ENCODE measurements around the gene TTC28.

TTC28 gene

DNA sequence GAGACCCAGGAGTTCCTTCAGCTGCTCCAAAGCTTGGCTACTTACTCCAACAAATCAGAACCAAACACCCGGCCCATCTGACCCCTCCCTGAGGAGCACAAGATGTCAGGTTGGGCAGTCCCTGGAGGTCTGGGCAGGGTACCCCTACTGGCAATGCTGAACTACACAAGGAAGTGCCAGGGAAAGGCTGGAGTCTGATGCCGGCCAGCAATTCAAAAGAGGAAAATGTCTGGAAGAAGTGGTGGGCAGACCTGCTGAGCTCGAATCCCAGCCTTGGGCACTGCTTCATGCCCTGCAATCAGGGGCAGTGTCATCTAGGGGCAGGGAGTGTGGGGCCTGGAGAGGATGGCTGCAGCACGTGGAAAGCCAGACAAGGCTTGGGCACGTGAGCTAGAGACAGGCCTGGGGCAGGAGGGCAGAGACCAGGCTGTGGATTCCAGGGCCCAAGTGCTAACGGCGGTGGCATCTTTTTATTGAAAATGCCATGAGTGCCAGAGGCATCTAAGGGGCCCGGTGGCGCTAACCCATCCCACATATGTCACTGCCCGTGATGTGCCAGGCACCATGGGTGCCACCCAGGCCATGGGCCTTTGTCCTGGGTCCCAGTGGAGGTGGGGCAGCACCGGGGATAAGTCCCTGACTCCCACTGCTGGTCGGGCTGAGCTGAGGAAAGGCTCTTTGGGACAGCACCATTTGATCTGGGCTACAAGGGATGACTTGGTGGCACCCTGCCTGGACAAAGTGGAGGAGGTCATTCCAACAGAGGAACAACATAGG lies 662.7 kb downstream of the TTC28 start:
- in situ Hi-C loops (cut with MboI; ENCODE audit: low sequenced_read_pairs): no loop called here

DNA sequence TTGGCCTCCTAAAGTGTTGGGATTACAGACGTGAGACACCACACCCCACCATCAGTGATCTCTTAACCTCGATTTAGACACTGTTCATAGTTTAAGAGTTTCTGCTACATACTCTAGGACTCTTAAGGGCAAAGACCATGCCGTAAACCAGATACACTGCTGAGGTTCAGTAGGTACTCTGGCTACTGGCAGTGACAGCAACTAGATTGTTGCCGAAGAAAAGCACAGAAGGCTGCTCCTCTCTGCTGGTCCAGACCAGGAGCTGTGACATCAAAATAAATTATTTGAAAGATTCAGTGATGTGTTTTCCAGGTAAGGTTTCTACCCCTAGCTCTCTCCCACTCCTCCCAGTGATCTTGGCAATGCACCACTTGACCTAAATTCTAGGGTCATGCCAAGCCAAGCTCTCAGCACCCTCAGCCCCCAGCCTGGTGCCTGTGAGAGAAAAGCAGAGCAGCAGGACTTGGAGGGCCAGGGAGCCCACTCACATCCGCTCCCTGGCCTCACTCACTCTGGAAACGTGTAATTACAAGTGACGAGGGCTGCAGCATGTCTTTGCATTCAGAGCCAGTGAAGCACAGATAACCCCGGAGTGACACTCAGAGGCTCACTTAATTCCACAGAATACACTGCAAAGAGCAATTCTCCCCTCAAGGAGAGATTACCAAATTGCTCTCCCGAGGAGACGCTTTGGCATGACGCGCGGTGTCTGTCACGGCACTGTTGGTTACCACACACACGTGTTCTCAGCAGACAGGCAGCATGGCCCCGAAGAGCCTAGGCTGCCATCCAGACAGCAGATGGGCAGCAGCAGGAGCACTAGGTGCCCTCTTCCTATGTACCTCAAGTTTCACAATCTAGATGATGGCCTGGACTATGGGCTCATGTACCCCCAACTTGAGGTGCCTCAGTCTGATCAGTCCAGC lies 663.7 kb downstream of the TTC28 start:
- in situ Hi-C loops (cut with MboI; ENCODE audit: low sequenced_read_pairs): no loop called here

DNA sequence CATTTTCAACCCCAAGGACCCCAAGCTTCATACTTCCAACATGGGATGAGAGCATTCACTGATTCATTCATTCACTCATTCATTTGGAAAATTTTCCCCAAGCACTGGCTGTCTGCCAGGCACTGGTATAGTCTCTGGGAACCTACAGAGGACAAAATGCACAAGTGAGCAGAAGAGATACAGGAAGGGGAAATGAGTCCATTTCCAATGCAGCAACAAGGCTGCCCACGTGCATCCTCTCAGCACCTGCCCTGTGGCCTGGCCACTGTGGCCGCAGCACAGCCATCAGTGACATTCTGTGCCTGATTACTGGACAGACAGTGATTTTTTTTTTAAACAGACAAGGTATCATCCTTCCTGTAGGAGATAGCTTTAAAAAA lies 664.6 kb downstream of the TTC28 start:
- in situ Hi-C loops (cut with MboI; ENCODE audit: low sequenced_read_pairs): no loop called here

DNA sequence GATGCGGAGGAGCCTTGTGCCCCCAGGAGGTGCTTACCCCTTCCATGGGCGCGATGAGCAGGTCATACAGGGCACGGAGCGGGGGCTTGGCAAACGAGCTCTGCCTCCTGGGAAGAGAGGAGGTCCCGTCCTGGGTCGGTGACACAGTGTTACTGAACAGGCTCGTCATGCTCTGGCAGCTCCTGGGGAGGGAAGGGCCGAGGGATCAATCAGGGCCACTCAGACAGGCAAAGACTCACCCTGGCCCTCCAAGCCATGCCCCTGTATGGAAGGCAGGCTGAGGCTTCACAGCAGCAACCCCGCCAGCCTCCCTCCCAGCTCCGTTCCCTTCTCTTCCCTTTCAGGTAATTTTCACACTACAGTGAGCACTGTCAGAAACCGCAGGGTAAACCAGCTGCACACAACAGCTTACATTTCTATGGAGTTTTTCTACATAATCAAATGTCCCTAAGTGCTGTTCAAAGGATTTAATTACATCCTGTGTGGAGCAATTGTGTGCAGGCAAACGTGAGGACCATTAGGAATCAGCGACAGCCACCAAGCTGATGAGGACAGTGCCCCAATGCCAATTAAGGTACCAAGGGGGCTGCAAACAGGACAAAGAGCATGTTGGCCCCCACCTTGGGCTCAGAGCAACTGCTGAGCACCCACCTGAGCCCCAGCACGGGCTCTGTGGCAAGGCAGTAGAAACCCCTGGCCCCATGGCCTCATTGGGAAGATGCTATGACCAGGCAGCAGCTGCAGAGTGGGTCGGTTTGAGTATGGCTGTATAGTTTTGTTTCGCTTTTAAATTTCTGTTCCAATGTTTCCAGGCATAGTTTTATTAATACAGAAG lies 665.2 kb downstream of the TTC28 start:
- in situ Hi-C loops (cut with MboI; ENCODE audit: low sequenced_read_pairs): no loop called here

DNA sequence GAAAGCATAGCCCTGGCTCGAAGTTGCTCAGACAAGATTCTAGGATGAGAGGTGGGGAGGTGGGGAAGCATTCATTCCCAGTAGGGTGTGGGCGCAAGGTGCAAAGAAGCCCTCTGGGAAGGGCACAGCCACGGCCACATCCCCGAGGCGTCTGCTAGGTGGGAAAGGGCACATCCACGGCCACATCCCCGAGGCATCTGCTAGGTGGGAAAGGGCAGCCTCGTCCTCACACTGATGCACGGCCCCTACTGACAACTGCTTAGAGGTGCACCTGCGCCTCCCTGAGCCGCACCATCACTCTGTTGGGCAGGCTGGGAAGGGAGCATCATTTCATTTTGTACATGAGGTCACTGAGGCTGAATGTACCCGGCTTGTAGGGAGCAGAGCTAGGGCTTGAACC lies 666.0 kb downstream of the TTC28 start:
- in situ Hi-C loops (cut with MboI; ENCODE audit: low sequenced_read_pairs): no loop called here

DNA sequence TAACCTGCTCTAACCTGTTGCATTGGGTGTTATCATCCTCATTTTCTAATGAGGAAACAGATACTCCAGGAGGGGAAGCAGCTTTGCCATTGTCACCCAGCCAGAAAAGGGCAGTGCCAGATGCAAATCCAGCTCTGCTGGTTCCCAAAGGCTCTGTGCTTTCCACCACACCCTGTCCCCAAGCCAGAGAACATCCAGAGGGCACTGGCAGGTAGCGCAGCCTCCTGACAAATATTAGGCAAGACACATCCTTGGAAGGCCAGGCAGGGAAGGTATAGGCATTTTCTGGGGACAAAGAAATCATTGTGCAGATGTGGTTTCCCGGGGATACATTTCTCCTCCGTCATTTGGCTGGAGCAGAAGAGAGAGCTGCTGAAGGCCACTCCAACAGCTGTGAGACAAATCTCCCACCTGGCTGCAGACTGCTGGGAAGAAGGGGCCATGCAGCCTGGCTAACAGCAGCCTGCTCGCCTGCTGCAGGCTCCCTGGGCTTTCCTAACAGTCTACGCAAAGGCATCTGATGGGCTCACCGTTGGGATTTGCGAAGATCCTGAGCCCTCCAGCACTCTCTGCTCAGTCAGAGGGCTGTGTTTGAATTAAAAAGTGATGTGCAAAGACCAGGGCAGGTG lies 666.7 kb downstream of the TTC28 start:
- in situ Hi-C loops (cut with MboI; ENCODE audit: low sequenced_read_pairs): no loop called here

DNA sequence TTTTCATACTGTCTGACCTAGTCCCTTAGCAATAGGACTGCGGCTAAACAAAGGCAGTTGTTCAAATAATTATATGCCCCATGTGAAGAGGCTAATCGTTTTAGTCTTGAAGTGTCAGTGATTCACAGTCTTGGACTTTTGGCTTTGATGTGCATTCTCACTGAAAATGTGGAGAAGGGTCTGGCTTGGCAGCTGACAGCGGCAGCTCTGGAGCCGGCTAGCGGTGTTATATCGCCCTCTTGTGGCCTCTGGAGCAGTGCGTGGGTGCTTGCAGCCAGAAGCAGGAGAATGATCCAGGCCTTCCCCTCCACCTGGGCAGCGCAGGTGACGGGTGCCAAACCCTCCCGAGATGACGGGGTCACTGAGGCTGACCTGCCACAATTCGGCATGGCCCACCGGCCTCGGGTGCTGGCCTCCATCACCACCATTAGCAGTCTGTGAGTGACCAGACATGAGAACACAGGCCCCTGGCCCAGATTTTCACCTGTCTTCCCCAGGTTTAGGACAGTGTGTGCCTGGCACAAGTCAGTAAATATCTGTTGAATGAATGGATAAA lies 670.3 kb downstream of the TTC28 start:
- in situ Hi-C loops (cut with MboI; ENCODE audit: low sequenced_read_pairs): no loop called here

DNA sequence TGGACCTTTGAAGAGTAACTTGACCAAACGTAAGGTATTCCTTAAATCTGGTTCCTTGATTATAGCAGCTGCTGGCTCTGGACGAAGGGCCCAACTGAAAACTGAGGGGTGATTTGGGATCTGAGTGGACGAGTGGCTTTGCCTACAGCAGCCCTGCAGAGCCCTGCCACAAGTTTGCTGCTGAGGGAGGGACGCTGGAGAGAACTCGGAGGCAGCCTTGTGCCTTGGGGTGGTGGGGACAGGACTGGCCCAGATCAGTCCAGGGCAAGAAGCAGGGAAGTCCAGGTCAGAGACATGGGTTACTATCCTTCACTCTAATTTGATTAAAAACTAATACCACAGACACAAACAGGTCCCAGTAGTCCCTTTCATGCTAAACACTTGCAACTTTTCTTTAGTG lies 671.0 kb downstream of the TTC28 start:
- in situ Hi-C loops (cut with MboI; ENCODE audit: low sequenced_read_pairs): no loop called here

DNA sequence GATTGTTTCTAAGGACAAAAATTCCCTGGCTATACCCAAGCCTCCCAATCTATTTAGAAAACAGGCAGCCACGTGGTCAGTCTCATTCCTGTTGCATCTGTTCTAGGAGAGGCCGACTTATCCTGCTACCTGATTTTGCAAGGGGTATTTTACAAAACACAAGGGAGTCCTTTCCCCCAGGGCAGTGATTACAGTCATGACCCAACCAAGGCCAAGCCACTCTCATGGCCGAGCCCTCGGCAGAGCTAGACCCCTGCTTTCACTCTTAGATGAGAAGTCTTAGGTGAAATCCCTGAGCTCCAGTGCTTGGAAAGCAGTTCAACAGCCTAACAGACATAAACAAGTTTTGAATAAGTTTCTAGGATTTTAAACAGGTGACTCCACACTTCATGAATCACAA lies 671.6 kb downstream of the TTC28 start:
- in situ Hi-C loops (cut with MboI; ENCODE audit: low sequenced_read_pairs): no loop called here

DNA sequence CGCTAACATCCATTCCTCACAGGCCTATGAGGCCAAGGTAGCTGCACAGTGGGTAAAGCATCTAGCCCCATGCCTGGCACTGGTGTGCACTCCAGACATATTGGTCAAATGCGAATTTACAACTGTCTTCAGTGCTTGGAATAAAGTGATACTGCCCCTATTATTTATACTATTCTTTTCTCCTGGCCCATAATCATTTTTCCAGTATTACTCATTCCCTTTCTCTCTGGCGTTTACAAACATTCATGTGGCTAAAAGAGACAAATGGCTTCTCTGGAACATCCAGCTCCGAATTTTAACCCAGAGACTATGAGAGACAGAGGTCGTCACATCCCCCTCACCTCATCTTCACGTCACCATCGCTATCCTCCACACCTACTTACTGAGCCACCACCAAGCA lies 673.4 kb downstream of the TTC28 start:
- in situ Hi-C loops (cut with MboI; ENCODE audit: low sequenced_read_pairs): no loop called here

DNA sequence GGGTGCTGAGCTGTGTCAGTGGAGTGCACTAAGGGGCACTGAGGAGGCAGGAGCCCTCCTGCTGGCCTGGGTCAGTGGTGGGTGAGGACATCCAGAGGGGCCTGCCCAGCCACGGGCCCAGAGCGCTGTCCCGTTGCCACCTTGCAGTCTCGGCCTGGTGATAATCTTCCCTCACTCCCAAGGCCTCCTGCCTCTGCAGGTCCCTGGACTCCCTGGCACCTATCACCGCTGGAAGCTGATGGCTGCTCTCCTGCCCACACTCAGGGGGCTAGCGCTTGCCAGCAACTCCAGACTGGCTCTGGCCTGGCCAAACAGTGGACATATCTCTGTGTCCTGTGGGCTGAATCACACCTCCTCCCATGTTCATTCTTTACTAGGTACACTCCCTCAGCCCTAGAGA lies 674.1 kb downstream of the TTC28 start:
- in situ Hi-C loops (cut with MboI; ENCODE audit: low sequenced_read_pairs): no loop called here

DNA sequence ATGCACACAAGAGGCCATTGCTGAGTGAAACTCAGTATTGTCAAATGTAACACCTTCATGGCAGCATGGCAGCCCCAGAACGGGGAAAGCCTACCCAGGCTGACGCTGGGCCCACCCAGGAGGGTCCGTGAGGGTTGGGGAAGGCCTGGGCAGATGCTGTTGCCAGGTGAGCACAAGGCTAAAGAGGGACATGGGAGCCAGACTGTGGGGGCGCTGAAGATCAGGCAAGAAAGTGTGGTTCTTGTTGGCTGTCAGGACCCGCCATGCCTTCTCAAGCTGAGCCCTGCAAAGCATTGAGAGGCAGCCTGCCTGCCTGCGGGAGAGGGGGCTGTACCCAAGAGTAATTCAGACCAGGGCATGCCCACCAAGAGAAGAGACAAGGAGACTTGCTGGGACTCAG lies 675.6 kb downstream of the TTC28 start:
- in situ Hi-C loops (cut with MboI; ENCODE audit: low sequenced_read_pairs): no loop called here

DNA sequence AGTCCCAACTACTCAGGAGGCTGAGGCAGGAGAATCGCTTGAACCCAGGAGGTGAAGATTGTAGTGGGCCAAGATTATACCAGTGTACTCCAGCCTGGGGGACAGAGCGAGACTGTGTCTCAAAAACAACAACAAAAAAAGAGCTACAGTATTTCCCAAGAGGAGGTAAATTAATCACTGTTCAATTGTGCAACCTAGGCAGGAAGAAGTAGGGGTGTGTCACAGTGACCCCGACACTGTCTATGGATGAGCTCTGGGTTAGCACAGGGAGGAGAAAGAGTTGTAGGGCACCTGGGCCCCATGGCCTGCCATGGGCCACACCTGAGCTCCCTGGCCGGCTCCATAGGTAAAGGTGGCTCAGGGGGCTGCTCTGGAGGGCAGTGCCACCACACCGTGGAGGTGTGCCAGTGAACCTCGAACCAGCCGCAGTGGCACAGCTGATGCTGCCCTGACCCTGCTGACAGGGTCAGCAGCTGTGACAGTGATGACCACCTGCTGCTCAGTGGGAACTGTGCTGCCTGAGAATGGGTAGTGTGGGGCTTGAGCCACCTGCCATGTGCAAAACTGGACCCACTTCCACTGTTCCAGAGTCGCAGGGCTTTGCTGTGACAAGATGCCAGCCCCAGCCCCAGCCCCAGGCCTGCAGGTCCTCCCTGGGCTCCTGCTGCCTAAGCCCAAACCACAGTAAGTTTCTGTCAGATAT lies 676.6 kb downstream of the TTC28 start:
- in situ Hi-C loops (cut with MboI; ENCODE audit: low sequenced_read_pairs): no loop called here

DNA sequence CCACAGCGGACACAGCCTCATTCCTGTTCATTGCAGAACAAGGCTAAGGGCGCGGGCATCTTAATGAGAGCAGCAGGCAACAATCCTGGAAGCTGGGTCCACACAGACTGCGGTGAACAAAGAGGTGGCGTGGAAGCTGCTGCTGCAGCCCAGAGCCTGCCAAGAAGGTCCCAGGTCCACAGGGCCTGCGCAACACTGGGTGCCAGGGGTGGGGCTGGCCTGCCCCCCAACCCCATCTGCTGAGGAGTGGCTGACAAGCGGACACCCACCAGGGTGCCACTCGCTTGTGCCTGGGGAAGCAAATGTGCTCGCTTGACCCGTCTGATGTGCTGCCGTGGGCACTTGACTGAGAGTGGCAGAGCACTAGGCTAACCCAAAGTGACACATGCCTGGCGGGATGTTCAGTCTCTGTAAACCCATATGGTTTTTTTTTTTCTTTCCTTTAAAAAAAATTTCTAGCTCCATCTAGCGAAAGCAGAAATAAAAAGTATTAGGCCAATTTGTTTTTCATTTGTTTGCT lies 677.4 kb downstream of the TTC28 start:
- in situ Hi-C loops (cut with MboI; ENCODE audit: low sequenced_read_pairs): no loop called here

DNA sequence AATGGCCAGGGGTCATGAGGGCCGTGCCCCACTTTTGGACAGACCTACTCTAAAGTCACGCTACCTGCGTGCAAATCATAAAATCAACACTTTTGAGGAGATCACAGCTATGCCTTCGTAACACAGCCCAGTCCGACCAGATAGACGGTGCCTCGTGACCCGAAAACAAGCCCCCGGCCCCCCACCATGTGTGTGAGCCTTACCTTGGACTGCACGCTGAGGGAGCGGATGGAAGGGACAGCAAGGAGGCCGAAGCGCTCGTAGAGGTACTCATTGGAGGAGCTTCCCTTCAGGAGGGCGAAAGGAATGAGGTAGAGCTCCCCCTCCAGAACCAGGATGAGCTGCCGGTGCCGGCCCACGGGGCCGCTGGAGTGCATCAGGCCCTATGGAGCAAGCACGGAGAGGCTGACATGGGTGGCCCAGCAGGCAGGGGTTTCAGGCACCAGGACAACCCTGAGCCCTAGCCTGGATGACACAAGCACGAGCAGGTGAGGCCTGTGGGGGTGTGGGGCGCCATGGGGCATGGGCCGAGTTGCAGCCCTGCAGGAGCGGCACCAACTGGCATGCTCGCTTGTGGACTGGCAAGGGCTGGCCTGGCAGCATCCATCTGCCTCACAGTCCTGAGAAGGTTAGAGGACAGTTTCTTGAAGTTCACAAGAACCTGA lies 678.3 kb downstream of the TTC28 start:
- in situ Hi-C loops (cut with MboI; ENCODE audit: low sequenced_read_pairs): no loop called here

DNA sequence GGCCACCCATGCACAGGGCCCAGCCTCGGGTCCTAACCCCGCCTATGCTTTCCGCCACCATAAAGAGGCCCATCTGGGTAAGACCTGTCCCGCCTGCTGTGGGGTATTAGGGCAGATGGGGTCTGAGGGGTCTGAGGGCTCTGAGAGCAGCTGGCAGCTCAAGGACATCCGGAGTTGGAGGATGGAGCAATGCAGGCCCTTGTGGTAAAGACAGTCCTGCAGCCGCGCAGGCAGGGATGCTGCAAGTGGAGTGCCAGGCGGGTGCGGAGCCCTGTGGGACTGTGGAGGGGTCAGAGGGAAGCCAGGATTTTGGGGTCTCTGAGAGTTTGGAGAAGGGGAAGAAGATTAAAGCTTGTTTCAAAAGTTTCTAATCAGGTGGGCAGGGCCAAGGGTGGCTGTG lies 679.3 kb downstream of the TTC28 start:
- in situ Hi-C loops (cut with MboI; ENCODE audit: low sequenced_read_pairs): no loop called here

DNA sequence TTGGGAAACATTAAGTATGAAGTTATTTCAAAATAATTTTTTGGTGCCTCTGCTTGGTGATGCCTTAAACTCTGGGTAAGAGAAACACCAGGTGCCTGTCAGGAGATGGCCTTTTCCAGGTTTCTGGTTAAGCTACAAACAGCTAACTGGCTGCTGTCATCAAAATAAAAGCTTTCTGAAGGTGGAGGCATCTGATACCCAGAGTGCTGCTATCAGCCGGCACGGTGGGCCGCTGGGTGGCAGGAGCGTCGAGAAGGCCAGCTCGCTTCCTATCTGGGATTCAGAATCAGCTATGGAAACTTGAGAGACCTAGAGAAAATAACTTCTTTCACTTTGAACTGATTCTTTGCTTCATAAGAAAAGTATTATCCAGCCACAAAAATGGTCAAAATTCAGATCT lies 679.8 kb downstream of the TTC28 start:
- in situ Hi-C loops (cut with MboI; ENCODE audit: low sequenced_read_pairs): no loop called here

DNA sequence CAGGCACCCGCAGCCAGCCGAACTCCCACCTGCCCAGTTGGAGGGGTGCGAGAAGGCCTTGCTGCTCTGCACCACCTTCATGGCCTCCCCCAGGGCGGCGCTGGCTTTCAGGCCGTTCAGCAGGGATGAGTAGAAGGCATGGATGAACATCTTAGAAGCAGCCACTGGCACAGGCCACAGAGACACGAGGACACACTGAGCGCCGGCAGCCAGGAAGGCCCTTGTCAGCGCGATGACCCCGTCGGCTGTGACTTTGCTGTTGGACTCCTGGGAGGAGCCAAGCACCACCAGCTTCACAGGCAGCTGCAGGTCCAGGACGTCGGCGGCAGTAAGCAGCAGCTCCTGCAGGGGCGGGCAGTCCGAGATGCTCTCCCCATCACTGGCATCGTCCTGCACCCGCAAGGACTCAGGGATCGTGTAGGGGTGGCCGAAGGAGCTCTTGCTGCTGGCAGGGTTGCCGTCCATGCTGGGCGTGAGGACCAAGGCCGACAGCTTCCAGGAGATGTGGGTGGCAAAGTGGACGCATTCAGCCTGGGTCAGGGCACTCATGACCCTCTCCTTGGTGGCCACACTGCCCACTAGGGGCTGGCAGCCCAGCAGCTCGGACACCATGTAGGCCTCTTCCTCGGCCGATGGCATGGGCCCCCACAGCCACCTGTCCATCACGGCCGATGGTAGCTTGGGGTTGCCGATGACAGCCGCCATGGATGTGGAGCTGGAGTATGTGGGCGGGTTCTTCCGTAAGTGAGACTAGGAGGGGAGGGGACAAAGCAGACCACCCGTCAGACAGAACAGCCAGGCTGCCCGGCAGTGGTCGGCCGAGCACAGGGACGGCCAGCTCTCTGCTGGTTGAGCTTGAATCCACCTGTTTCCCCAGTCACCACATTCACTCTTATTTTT lies 680.9 kb downstream of the TTC28 start:
- in situ Hi-C loops (cut with MboI; ENCODE audit: low sequenced_read_pairs): no loop called here
